AG04449 (cell line): Measurements from ENCODE around the gene AQP10.
A peak's percentile ranks its signal among the peaks of the same experiment; 100 is the strongest.

Experiments
- CTCF ChIA-PET: fragments of 350-600 bp; formaldehyde crosslinking; extraction: SDS; loops from one replicate; lab custom pipeline; 2021; ENCODE audit warnings: antibody characterized with exemption; lab: Yijun Ruan, JAX
- POLR2A ChIA-PET: fragments of 400-600, 350-600 bp; formaldehyde crosslinking; extraction: SDS; loops from one replicate; lab custom pipeline; 2020; ENCODE audit warnings: antibody characterized with exemption, inconsistent platforms; lab: Yijun Ruan, JAX
- DNase-seq: peaks from one replicate; pipeline ENCODE4 v3.0.0-alpha.2; 2010; ENCODE audit warnings: low read depth, low spot score
- H3K4me3 ChIP-seq: 2 replicates; pipeline ENCODE4 v1.5.1; 2011; ENCODE audit warnings: low read depth, mild to moderate bottlenecking, control low read depth, low read length
- TF ChIP-seq, protein P1 (sequence below): IDR thresholded peaks from one replicate; pipeline ENCODE4 v1.5.1; 2011; ENCODE audit warnings: mild to moderate bottlenecking, moderate library complexity, low read length, control low read depth, inconsistent platforms; ENCODE audit not compliant: insufficient read depth; ENCODE audit errors: missing control alignments

AQP10 gene

DNA sequence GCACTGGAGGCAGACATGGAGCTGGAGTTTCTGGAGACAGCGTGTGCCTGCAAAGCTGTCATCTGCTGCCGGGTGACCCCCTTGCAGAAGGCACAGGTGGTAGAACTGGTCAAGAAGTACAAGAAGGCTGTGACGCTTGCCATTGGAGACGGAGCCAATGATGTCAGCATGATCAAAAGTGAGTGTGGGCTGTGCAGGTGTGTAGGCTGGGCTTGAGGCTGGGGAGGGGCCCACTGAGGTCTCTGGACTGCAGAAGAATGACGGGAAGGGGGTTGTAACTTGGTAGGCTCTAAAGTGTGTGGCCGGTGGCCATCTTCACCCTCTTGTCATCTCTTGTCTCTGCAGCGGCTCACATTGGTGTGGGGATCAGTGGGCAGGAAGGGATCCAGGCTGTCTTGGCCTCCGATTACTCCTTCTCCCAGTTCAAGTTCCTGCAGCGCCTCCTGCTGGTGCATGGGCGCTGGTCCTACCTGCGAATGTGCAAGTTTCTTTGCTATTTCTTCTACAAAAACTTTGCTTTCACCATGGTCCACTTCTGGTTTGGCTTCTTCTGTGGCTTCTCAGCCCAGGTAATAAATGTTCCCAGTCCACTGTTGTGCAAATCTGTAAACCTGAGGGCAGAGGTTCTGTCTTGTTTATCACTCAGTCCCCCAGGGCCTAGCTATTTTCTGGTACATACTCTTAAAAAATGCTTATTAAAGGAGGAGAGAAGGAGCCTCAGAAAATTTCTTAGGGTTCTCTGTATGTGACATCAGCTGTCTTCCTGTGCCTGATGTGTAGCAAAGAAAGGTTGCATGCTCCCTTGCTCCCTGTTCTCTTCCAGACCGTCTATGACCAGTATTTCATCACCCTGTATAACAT is 24.3 kb downstream of the AQP10 start:
- TF ChIP-seq, protein P1, sequence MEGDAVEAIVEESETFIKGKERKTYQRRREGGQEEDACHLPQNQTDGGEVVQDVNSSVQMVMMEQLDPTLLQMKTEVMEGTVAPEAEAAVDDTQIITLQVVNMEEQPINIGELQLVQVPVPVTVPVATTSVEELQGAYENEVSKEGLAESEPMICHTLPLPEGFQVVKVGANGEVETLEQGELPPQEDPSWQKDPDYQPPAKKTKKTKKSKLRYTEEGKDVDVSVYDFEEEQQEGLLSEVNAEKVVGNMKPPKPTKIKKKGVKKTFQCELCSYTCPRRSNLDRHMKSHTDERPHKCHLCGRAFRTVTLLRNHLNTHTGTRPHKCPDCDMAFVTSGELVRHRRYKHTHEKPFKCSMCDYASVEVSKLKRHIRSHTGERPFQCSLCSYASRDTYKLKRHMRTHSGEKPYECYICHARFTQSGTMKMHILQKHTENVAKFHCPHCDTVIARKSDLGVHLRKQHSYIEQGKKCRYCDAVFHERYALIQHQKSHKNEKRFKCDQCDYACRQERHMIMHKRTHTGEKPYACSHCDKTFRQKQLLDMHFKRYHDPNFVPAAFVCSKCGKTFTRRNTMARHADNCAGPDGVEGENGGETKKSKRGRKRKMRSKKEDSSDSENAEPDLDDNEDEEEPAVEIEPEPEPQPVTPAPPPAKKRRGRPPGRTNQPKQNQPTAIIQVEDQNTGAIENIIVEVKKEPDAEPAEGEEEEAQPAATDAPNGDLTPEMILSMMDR = peak; percentile 67
- H3K4me3 ChIP-seq = no peak overlapping the region
- no peak for DNase-seq
- POLR2A ChIA-PET = interaction anchor here (0.9 kb wide), 1 partner anchor 23 kb away, joined by 3 read pairs; no protein-coding TSS in a partner anchor
- CTCF ChIA-PET = interaction anchor here (0.7 to 23.5 kb wide), 4 partner anchors 10 to 16 kb away, joined by 3 to 546 read pairs (median 4); partner anchors contain the start of genes AQP10 and ATP8B2

DNA sequence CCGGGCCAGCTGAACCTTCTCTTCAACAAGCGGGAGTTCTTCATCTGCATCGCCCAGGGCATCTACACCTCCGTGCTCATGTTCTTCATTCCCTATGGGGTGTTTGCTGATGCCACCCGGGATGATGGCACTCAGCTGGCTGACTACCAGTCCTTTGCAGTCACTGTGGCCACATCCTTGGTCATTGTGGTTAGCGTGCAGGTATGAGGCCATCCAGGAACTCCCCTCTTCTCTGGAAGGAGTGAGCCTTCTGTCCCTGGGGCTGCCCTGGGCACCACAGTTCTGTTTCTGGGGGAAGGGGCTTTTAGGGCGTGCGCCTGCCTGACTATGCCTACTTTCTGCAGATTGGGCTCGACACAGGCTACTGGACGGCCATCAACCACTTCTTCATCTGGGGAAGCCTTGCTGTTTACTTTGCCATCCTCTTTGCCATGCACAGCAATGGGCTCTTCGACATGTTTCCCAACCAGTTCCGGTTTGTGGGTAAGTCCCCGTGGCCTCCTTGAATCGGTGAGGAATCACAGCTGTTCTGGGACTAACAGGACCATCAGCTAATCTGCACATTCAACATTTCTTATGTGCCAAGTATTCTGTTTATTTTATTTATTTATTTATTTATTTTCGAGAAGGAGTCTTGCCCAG is 25.5 kb downstream of the AQP10 start:
- H3K4me3 ChIP-seq = no peak overlapping the region
- POLR2A ChIA-PET = no interaction called here
- no peak for DNase-seq
- CTCF ChIA-PET = interaction anchor here (0.6 to 23.5 kb wide), 2 partner anchors 14 to 15 kb away, joined by 3 to 546 read pairs; partner anchors contain the start of genes AQP10 and ATP8B2
- TF ChIP-seq, protein P1 = no peak

DNA sequence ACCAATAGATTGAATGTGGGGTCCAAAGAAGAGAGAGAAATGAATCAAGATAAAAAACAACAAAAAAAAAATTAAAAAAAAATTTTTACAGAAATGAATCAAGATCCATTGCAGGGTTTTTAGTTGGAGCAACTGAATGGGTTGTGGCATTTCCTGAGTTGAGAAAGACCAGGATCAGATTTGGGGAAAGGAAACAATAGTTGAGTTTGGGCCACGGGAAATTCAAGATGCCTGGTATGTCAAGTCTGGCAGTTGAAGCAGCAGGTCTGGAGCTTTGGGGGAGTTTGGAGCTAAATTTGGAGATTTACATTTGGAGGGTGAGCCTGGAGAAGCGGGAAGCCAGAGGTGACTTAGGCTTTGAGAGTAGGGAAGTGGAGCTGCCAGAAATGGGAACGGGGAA is 27.1 kb downstream of the AQP10 start:
- CTCF ChIA-PET = interaction anchor here (23.5 kb wide), 1 partner anchor 16 kb away, joined by 546 read pairs; the partner anchor contains the start of genes AQP10 and ATP8B2
- H3K4me3 ChIP-seq = no peak overlapping the region
- POLR2A ChIA-PET = no interaction called here
- TF ChIP-seq, protein P1 = no peak
- DNase-seq = no peak

GRCh38 chr1:154348429-154349076 is 27.7 kb downstream of the AQP10 start:
- CTCF ChIA-PET = interaction anchor here (23.5 kb wide), 1 partner anchor 16 kb away, joined by 546 read pairs; the partner anchor contains the start of genes AQP10 and ATP8B2
- DNase-seq = no peak
- no peak overlapping the region for H3K4me3 ChIP-seq
- TF ChIP-seq, protein P1 = no peak
- POLR2A ChIA-PET = no interaction called here

- TF ChIP-seq, protein P1 = no peak
- ChIA-PET CTCF (interaction anchor here (23.5 kb wide), 1 partner anchor 17 kb away, joined by 546 read pairs; the partner anchor contains the start of genes AQP10 and ATP8B2), POLR2A (no interaction called here)
- no peak overlapping the region for H3K4me3 ChIP-seq
- no peak for DNase-seq
These were observed 28.2 kb downstream of the AQP10 start for GRCh38 chr1:154349121-154349520.
